PC-9 (cell line): ENCODE data around the gene ALG2. TPM values are rescaled to one million over a fixed set of nuclear protein-coding genes. Genes with fewer than 3 reads are reported as not detected.

ENCODE experiments used
- BruUV-seq: library from RNA; stranded (reverse); fragments of 400-500 nt; replicated peaks from 2 replicates; lab custom pipeline; 2021; lab: Mats Ljungman, UMichigan
- CTCF ChIA-PET: fragments of 300-600 bp; sonication (Branson Sonifier 250); formaldehyde crosslinking; loops from one replicate; lab custom pipeline; 2022; ENCODE audit warnings: antibody characterized with exemption; lab: Charles Lee
- POLR2A ChIA-PET: fragments of 300-600 bp; sonication (Branson Sonifier 250); formaldehyde crosslinking; loops from one replicate; lab custom pipeline; 2022; ENCODE audit warnings: antibody characterized with exemption; ENCODE audit not compliant: unreplicated experiment; lab: Charles Lee
- DNase-seq, 2 experiments: peaks; one replicate each; pipeline versions ENCODE4 v3.0.0 to v3.0.0-alpha.2; 2015 to 2022; ENCODE audit warnings: mixed read lengths in 1 of 2
- H2AFZ ChIP-seq: fragments of 200-600 bp; sonication (generic); 2 replicates; pipeline ENCODE4 v1.8.1; 2017; ENCODE audit warnings: antibody characterized with exemption
- H3F3A ChIP-seq: fragments of 200-600 bp; sonication (generic); 2 replicates; pipeline ENCODE4 v1.8.1; 2017; ENCODE audit warnings: antibody characterized with exemption, mild to moderate bottlenecking, low read depth; ENCODE audit not compliant: insufficient read depth
- H3K27ac ChIP-seq: fragments of 200-600 bp; sonication (generic); 2 replicates; pipeline ENCODE4 v1.6.1; 2016; ENCODE audit warnings: mixed run types
- H3K27me3 ChIP-seq: fragments of 200-600 bp; sonication (generic); 2 replicates; pipeline ENCODE4 v1.6.1; 2016; ENCODE audit warnings: low read depth, mixed run types; ENCODE audit not compliant: insufficient read depth
- H3K36me3 ChIP-seq: fragments of 200-600 bp; sonication (generic); 2 replicates; pipeline ENCODE4 v1.6.1; 2016; ENCODE audit warnings: low read depth, mixed run types
- H3K4me1 ChIP-seq: fragments of 200-600 bp; sonication (generic); replicated peaks from 2 replicates; pipeline ENCODE4 v1.6.1; 2016; ENCODE audit warnings: mixed run types; ENCODE audit not compliant: insufficient read depth
- H3K4me2 ChIP-seq: fragments of 200-600 bp; sonication (generic); 2 replicates; pipeline ENCODE4 v1.6.1; 2017; ENCODE audit warnings: mixed run types
- H3K4me3 ChIP-seq: fragments of 200-600 bp; sonication (generic); 2 replicates; pipeline ENCODE4 v1.6.1; 2016; ENCODE audit warnings: mixed run types
- H3K79me2 ChIP-seq: fragments of 200-600 bp; sonication (generic); 2 replicates; pipeline ENCODE4 v1.6.1; 2017; ENCODE audit warnings: low read depth, mixed run types
- H3K9me2 ChIP-seq: fragments of 200-600 bp; sonication (generic); 2 replicates; pipeline ENCODE4 v1.8.1; 2017; ENCODE audit warnings: mild to moderate bottlenecking; ENCODE audit not compliant: insufficient read depth
- H3K9me3 ChIP-seq: fragments of 200-600 bp; sonication (generic); 2 replicates; pipeline ENCODE4 v1.8.1; 2016; ENCODE audit warnings: low read depth; ENCODE audit not compliant: insufficient read depth
- H4K20me1 ChIP-seq: fragments of 200-600 bp; sonication (generic); 2 replicates; pipeline ENCODE4 v1.8.1; 2017; ENCODE audit not compliant: insufficient read depth
- EZH2 ChIP-seq: fragments of 200-600 bp; sonication (generic); IDR thresholded peaks from 2 replicates; pipeline ENCODE4 v1.8.0; 2017; ENCODE audit warnings: antibody characterized with exemption, low read depth
- intact Hi-C: fragments of 100-400 bp; cut with micrococcal nuclease; formaldehyde crosslinking; loops from one replicate; pipeline ENCODE4 v1.10.0; 2022; ENCODE audit not compliant: unreplicated experiment
- total RNA-seq: library from RNA; stranded (reverse); gene quantifications from 2 replicates; pipeline ENCODE4 v1.2.3, GENCODE V29; 2021
- TF ChIP-seq, protein P1 (sequence below): fragments of 200-600 bp; sonication (generic); conservative IDR thresholded peaks from 2 replicates; pipeline ENCODE4 v1.6.1; 2017; ENCODE audit warnings: mixed run types, antibody characterized with exemption, mild to moderate bottlenecking, moderate library complexity

The ALG2 gene
- total RNA-seq, 1 experiment from 2014 or later = 30.2 TPM

- intact Hi-C loops = no loop called here
- Histone ChIP-seq H3K4me3 (no peak overlapping the region), H3K4me2 (no peak overlapping the region), H3K4me1 (no peaks in the 10 kb centered on the region), H3F3A (no peaks in the 10 kb centered on the region), H3K27ac (no peak overlapping the region), H2AFZ (no peak overlapping the region), H3K9me3 (no peaks in the 10 kb centered on the region), H3K9me2 (no peaks in the 10 kb centered on the region), H3K79me2 (no peaks in the 10 kb centered on the region), H3K27me3 (no peaks in the 10 kb centered on the region), H3K36me3 (no peaks in the 10 kb centered on the region), H4K20me1 (no peaks in the 10 kb centered on the region)
- no peak for DNase-seq
- no peak for TF ChIP-seq EZH2
- TF ChIP-seq, protein P1, sequence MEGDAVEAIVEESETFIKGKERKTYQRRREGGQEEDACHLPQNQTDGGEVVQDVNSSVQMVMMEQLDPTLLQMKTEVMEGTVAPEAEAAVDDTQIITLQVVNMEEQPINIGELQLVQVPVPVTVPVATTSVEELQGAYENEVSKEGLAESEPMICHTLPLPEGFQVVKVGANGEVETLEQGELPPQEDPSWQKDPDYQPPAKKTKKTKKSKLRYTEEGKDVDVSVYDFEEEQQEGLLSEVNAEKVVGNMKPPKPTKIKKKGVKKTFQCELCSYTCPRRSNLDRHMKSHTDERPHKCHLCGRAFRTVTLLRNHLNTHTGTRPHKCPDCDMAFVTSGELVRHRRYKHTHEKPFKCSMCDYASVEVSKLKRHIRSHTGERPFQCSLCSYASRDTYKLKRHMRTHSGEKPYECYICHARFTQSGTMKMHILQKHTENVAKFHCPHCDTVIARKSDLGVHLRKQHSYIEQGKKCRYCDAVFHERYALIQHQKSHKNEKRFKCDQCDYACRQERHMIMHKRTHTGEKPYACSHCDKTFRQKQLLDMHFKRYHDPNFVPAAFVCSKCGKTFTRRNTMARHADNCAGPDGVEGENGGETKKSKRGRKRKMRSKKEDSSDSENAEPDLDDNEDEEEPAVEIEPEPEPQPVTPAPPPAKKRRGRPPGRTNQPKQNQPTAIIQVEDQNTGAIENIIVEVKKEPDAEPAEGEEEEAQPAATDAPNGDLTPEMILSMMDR = no peak
- POLR2A ChIA-PET = no interaction called here
- no TSS peak for BruUV-seq
- CTCF ChIA-PET = no interaction called here
Measured at GRCh38 chr9:99253134-99253533, 31.4 kb upstream of the ALG2 start.

DNA sequence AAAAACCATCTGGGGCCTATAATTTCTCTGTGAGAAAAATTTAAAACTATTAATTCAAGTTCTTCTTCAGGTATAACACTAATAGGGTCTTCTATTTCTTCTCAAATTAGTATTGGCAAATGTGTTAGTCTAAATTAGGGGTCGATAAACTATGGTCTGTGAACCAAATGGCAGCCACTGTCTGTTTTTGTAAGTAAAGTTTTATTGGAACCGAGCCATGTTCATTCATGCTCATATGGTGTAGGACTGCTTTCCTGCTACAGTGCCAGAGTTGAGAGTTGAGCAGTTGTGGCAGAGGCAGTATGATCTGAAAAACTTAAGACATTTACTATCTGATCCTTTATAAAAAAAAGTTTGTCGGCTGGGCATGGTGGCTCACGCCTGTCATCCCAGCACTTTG is 29.4 kb upstream of the ALG2 start:
- Histone ChIP-seq H3K79me2 (no peaks in the 10 kb centered on the region), H2AFZ (no peak overlapping the region), H3K27me3 (no peaks in the 10 kb centered on the region), H3K4me3 (no peak overlapping the region), H3K9me3 (no peaks in the 10 kb centered on the region), H3K9me2 (no peaks in the 10 kb centered on the region), H3F3A (no peaks in the 10 kb centered on the region), H4K20me1 (no peaks in the 10 kb centered on the region), H3K36me3 (no peaks in the 10 kb centered on the region), H3K4me2 (no peak overlapping the region), H3K4me1 (no peaks in the 10 kb centered on the region), H3K27ac (no peak overlapping the region)
- TF ChIP-seq, protein P1 = no peak
- TF ChIP-seq EZH2 = no peak
- no TSS peak for BruUV-seq
- CTCF ChIA-PET = no interaction called here
- intact Hi-C loops = no loop called here
- POLR2A ChIA-PET = no interaction called here
- DNase-seq = no peak

- no peaks in the 10 kb centered on the region for H3K79me2 ChIP-seq
- no TSS peak for BruUV-seq
- H3K4me2 ChIP-seq = no peak overlapping the region
- no peaks in the 10 kb centered on the region for H3K9me3 ChIP-seq
- no peak overlapping the region for H2AFZ ChIP-seq
- ChIA-PET CTCF (no interaction called here), POLR2A (no interaction called here)
- no peak overlapping the region for H3K4me3 ChIP-seq
- TF ChIP-seq EZH2 = no peak
- TF ChIP-seq, protein P1 = no peak
- no peak for DNase-seq
- H3K9me2 ChIP-seq = no peaks in the 10 kb centered on the region
- H4K20me1 ChIP-seq = no peaks in the 10 kb centered on the region
- no peaks in the 10 kb centered on the region for H3K4me1 ChIP-seq
- H3K27ac ChIP-seq = no peak overlapping the region
- H3K27me3 ChIP-seq = no peaks in the 10 kb centered on the region
- no peaks in the 10 kb centered on the region for H3F3A ChIP-seq
- H3K36me3 ChIP-seq = no peaks in the 10 kb centered on the region
- intact Hi-C loops = no loop called here
Measured at GRCh38 chr9:99249619-99250018, 27.9 kb upstream of the ALG2 start.
